ENCODE data around the gene NFATC2.

GRCh38 chr20:51391926-51392325 is 150.6 kb downstream of the NFATC2 start:
- TF ChIP-seq CTCF (IDR thresholded peaks at IDR 0.05), result no peak
- TF ChIP-seq EP300 (IDR thresholded peaks at IDR 0.05), result no peak
